Measurements from ENCODE around the gene IL1RAPL1.

GRCh38 chrX:29148511-29148910 lies 561.3 kb downstream of the IL1RAPL1 start:
- no peak for TF ChIP-seq CTCF (IDR thresholded peaks at IDR 0.05)
- no peak for TF ChIP-seq POLR2AphosphoS5 (IDR thresholded peaks at IDR 0.05)

Data from esophagus muscularis mucosa (tissue), 3 donors.